NCI-H1417 treated with DMSO at 0.1 percent for 48 hours (cell line): ENCODE results near the gene OVOL3.
A peak's percentile ranks its signal among the peaks of the same experiment; 100 is the strongest.
"Not testable (repeated sequence)": the region's sequence is repeated elsewhere in the genome, so short reads cannot be mapped to it uniquely, and the experiment has no call there.

Source experiments
- DNase-seq: peaks from one replicate; lab custom pipeline; 2025; lab: John Stamatoyannopoulos, UW

OVOL3 gene

GRCh38 chr19:36101550-36102327 lies 9.2 kb upstream of the OVOL3 start:
- DNase-seq = no peak

GRCh38 chr19:36103040-36103626 lies 7.8 kb upstream of the OVOL3 start:
- no peak for DNase-seq

- DNase-seq = no peak
Measured at GRCh38 chr19:36103842-36104552, 6.9 kb upstream of the OVOL3 start.

GRCh38 chr19:36106441-36106840 lies 4.5 kb upstream of the OVOL3 start:
- DNase-seq = no peak

- DNase-seq = no peak
Measured at GRCh38 chr19:36106991-36107390, 4.0 kb upstream of the OVOL3 start.

GRCh38 chr19:36108684-36109083 lies 2.3 kb upstream of the OVOL3 start:
- no peak for DNase-seq

- no peak for DNase-seq
Measured at GRCh38 chr19:36111200-36111539, 227 bp downstream of the OVOL3 start.

- no peak for DNase-seq
Measured at GRCh38 chr19:36112678-36113077, 1.7 kb downstream of the OVOL3 start.

GRCh38 chr19:36113425-36113824 lies 2.5 kb downstream of the OVOL3 start:
- no peak for DNase-seq

GRCh38 chr19:36113894-36114720 lies 3.2 kb downstream of the OVOL3 start:
- no peak for DNase-seq

- peak; percentile 97 for DNase-seq
Measured at GRCh38 chr19:36114721-36115452, 3.9 kb downstream of the OVOL3 start, which contains the start of gene POLR2I. POLR2I (minus strand) TSS chr19:36114875; CDS start chr19:36114856, 19 bp downstream.

- no peak for DNase-seq
Measured at GRCh38 chr19:36115453-36116343, 4.8 kb downstream of the OVOL3 start, which contains the start of gene TBCB. TBCB (plus strand) TSS chr19:36115468; CDS start chr19:36115561, 93 bp downstream.

- DNase-seq = no peak
Measured at GRCh38 chr19:36116344-36116637, 5.3 kb downstream of the OVOL3 start.

GRCh38 chr19:36120092-36120983 lies 9.4 kb downstream of the OVOL3 start:
- peak; percentile 6 for DNase-seq

- no peak for DNase-seq
Measured at GRCh38 chr19:36120984-36121358, 10.0 kb downstream of the OVOL3 start.

GRCh38 chr19:36121486-36122124 lies 10.7 kb downstream of the OVOL3 start:
- no peak for DNase-seq

- no peak for DNase-seq
Measured at GRCh38 chr19:36125557-36125956, 14.6 kb downstream of the OVOL3 start.

- DNase-seq = no peak
Measured at GRCh38 chr19:36128392-36128736, 17.4 kb downstream of the OVOL3 start.

GRCh38 chr19:36131221-36131620 lies 20.3 kb downstream of the OVOL3 start:
- not testable (repeated sequence) for DNase-seq
